ENCODE results near the gene NKX1-1.
"Not testable (repeated sequence)": the region's sequence is repeated elsewhere in the genome, so short reads cannot be mapped to it uniquely, and the experiment has no call there.

The NKX1-1 gene

GRCh38 chr4:1446502-1447386, 40.5 kb upstream of the NKX1-1 start:
- H3K9ac ChIP-seq (ENCODE audit: low read length), result no peak overlapping the region
- H3K9me3 ChIP-seq (ENCODE audit: control insufficient read depth, low read depth, low read length), result no peaks in the 10 kb centered on the region
- no peaks in the 10 kb centered on the region for H3K27me3 ChIP-seq (ENCODE audit: control insufficient read depth, insufficient read depth, low read length)
- H3K4me1 ChIP-seq (ENCODE audit: control insufficient read depth, low read depth, low read length), result no peaks in the 10 kb centered on the region
- H3K36me3 ChIP-seq (ENCODE audit: control insufficient read depth, low read depth, low read length), result no peaks in the 10 kb centered on the region
- H3K27ac ChIP-seq (ENCODE audit: low read length), result no peak overlapping the region
- no peak overlapping the region for H3K4me3 ChIP-seq (ENCODE audit: low read length)

DNA sequence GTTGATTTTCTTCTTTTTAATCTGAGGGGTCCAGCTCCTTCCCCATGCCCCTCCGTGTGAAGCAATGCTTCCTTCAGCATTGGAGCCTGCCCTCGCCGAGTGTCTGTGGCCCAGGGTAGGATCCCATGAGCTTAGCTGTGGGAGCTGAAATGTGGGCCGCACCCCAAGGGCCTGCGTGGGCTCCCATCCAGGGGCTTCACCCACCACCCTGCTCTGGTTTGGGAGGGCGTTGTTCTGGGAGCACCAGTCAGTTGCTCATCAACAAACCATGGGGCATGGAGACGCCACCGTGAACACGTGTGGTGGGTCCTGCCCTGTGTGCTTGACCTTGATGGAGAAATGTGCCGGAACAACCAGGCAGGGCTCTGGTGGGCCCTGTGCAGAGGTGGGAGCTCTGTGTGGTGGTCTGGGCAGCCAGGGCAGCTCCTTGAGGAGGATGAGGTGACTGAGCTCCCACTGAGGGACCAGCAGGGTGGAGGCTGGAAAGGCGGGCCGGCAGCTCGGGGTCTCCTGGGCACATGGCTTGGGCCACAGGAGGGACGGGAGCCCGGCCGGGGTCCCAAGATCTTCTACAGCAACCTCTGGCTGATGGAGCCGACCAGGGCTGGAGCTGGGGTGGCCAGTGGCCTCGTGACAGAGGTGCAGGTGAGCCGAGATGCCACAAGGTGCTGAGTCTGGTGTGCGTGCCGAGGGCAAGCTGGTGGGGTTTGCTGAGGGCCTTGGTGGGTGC, 39.6 kb upstream of the NKX1-1 start:
- no peaks in the 10 kb centered on the region for H3K9me3 ChIP-seq (ENCODE audit: control insufficient read depth, low read depth, low read length)
- no peak overlapping the region for H3K27ac ChIP-seq (ENCODE audit: low read length)
- no peaks in the 10 kb centered on the region for H3K4me1 ChIP-seq (ENCODE audit: control insufficient read depth, low read depth, low read length)
- H3K36me3 ChIP-seq (ENCODE audit: control insufficient read depth, low read depth, low read length), result no peaks in the 10 kb centered on the region
- H3K4me3 ChIP-seq (ENCODE audit: low read length), result no peak overlapping the region
- no peak overlapping the region for H3K9ac ChIP-seq (ENCODE audit: low read length)
- no peaks in the 10 kb centered on the region for H3K27me3 ChIP-seq (ENCODE audit: control insufficient read depth, insufficient read depth, low read length)

GRCh38 chr4:1443688-1444172, 37.5 kb upstream of the NKX1-1 start:
- H3K27me3 ChIP-seq (ENCODE audit: control insufficient read depth, insufficient read depth, low read length); H3K4me3 ChIP-seq (ENCODE audit: low read length); H3K9ac ChIP-seq (ENCODE audit: low read length); H3K4me1 ChIP-seq (ENCODE audit: control insufficient read depth, low read depth, low read length); H3K27ac ChIP-seq (ENCODE audit: low read length); H3K9me3 ChIP-seq (ENCODE audit: control insufficient read depth, low read depth, low read length); H3K36me3 ChIP-seq (ENCODE audit: control insufficient read depth, low read depth, low read length): not testable (repeated sequence)

DNA sequence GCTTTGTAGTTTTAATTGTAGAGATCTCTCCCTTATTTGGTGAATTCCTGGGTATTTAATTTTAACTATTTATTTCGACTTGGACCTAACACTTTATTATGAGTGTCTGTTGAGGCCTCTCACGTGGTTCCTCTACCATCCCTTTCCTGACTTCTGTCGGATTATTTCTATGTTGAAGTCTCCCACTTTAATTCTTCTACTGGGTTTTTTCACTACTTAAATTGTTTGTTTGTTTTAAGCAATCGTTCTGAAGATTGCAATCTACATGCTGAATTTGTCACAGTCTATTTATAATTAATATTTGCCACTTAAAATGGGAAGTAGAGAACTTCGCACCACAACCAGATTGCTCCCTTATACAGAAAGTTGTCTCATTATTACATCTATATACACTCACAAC, 20.8 kb upstream of the NKX1-1 start:
- Histone ChIP-seq H3K27me3 (ENCODE audit: control insufficient read depth, insufficient read depth, low read length) (no peaks in the 10 kb centered on the region), H3K9ac (ENCODE audit: low read length) (no peak overlapping the region), H3K4me1 (ENCODE audit: control insufficient read depth, low read depth, low read length) (no peaks in the 10 kb centered on the region), H3K9me3 (ENCODE audit: control insufficient read depth, low read depth, low read length) (no peaks in the 10 kb centered on the region), H3K36me3 (ENCODE audit: control insufficient read depth, low read depth, low read length) (no peaks in the 10 kb centered on the region), H3K4me3 (ENCODE audit: low read length) (no peak overlapping the region), H3K27ac (ENCODE audit: low read length) (no peak overlapping the region)

- no peaks in the 10 kb centered on the region for H3K9me3 ChIP-seq (ENCODE audit: control insufficient read depth, low read depth, low read length)
- no peak overlapping the region for H3K4me3 ChIP-seq (ENCODE audit: low read length)
- H3K27ac ChIP-seq (ENCODE audit: low read length), result no peak overlapping the region
- H3K4me1 ChIP-seq (ENCODE audit: control insufficient read depth, low read depth, low read length), result no peaks in the 10 kb centered on the region
- no peak overlapping the region for H3K9ac ChIP-seq (ENCODE audit: low read length)
- H3K36me3 ChIP-seq (ENCODE audit: control insufficient read depth, low read depth, low read length), result no peaks in the 10 kb centered on the region
- H3K27me3 ChIP-seq (ENCODE audit: control insufficient read depth, insufficient read depth, low read length), result no peaks in the 10 kb centered on the region
Measured at GRCh38 chr4:1421657-1422056, 15.4 kb upstream of the NKX1-1 start.

- no peak overlapping the region for H3K9ac ChIP-seq (ENCODE audit: low read length)
- H3K4me1 ChIP-seq (ENCODE audit: control insufficient read depth, low read depth, low read length), result no peaks in the 10 kb centered on the region
- H3K27ac ChIP-seq (ENCODE audit: low read length), result no peak overlapping the region
- H3K9me3 ChIP-seq (ENCODE audit: control insufficient read depth, low read depth, low read length), result no peaks in the 10 kb centered on the region
- no peak overlapping the region for H3K4me3 ChIP-seq (ENCODE audit: low read length)
- peaks cover 10% of the 10 kb centered on the region for H3K27me3 ChIP-seq (ENCODE audit: control insufficient read depth, insufficient read depth, low read length)
- no peaks in the 10 kb centered on the region for H3K36me3 ChIP-seq (ENCODE audit: control insufficient read depth, low read depth, low read length)
Measured at GRCh38 chr4:1419708-1420107, 13.5 kb upstream of the NKX1-1 start.

- peaks cover 13% of the 10 kb centered on the region for H3K27me3 ChIP-seq (ENCODE audit: control insufficient read depth, insufficient read depth, low read length)
Measured at GRCh38 chr4:1418494-1419285, 12.4 kb upstream of the NKX1-1 start.

DNA sequence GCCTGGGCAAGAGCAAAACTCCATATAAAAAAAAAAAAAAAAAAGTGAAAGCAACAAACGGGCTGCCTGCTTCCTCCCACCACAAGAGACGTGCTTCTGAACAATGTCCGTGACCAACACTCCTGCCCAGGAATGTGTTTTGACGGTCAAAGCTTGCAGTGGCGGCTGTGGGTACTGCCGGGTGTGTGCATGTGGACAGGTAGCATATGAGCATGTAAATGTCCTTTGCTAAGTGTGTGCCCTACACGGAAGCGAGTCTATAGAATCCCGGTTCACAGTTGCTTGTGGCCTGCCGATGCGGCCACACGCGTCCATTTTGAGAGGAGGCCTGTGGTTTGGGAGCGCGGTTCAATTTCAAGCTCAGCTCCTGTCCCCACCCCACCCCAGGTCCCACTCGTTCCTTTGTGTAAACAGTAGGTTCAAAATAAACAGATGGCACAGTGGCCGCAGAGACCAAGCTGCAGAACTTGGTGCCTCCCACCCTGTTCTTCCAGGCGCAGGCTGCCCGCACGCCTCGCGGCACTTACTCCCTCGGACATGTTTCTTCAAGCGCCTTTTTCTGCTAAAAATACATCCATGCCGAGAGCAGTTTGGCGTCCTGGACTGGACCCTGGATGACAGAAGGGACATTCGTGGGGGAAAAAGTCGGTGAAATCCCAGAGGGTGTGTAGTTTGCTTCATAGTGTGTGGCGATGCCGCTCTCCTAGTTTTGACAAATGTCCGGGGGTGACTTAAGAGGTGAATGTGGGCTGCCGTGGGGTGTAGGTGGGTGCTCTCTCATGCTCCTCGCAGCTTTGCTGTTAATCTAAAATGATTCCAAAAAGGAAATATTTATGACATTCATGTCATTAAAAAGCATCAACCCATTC, 11.5 kb upstream of the NKX1-1 start:
- no peak overlapping the region for H3K4me3 ChIP-seq (ENCODE audit: low read length)
- no peaks in the 10 kb centered on the region for H3K9me3 ChIP-seq (ENCODE audit: control insufficient read depth, low read depth, low read length)
- H3K9ac ChIP-seq (ENCODE audit: low read length), result no peak overlapping the region
- no peaks in the 10 kb centered on the region for H3K4me1 ChIP-seq (ENCODE audit: control insufficient read depth, low read depth, low read length)
- peaks cover 23% of the 10 kb centered on the region for H3K27me3 ChIP-seq (ENCODE audit: control insufficient read depth, insufficient read depth, low read length)
- H3K27ac ChIP-seq (ENCODE audit: low read length), result no peak overlapping the region
- no peaks in the 10 kb centered on the region for H3K36me3 ChIP-seq (ENCODE audit: control insufficient read depth, low read depth, low read length)

More at GRCh38 chr4:1418494-1419285, 12.4 kb upstream of the NKX1-1 start:
- Histone ChIP-seq H3K9ac (ENCODE audit: low read length) (no peak overlapping the region), H3K4me1 (ENCODE audit: control insufficient read depth, low read depth, low read length) (no peaks in the 10 kb centered on the region), H3K4me3 (ENCODE audit: low read length) (no peak overlapping the region), H3K36me3 (ENCODE audit: control insufficient read depth, low read depth, low read length) (no peaks in the 10 kb centered on the region), H3K9me3 (ENCODE audit: control insufficient read depth, low read depth, low read length) (no peaks in the 10 kb centered on the region), H3K27ac (ENCODE audit: low read length) (no peak overlapping the region)

DNA sequence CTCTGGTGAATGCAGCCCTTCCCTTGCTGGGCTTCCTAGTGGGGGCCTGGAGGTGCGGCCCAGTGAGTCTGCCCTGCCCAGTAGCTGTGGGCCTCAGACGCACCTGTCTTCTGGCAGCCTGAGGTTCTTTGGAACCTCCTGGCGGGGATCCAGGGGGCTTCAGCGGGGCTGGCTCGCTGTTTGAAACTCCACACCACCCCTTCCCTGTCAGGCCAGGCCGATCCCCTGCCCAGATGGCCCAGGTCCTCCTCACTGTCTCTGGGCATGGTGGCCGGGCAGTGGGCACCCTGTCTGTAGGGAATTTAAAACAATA, 10.7 kb upstream of the NKX1-1 start:
- Histone ChIP-seq H3K9me3 (ENCODE audit: control insufficient read depth, low read depth, low read length) (no peaks in the 10 kb centered on the region), H3K4me3 (ENCODE audit: low read length) (no peak overlapping the region), H3K4me1 (ENCODE audit: control insufficient read depth, low read depth, low read length) (no peaks in the 10 kb centered on the region), H3K36me3 (ENCODE audit: control insufficient read depth, low read depth, low read length) (no peaks in the 10 kb centered on the region), H3K27ac (ENCODE audit: low read length) (no peak overlapping the region), H3K27me3 (ENCODE audit: control insufficient read depth, insufficient read depth, low read length) (peaks cover 31% of the 10 kb centered on the region), H3K9ac (ENCODE audit: low read length) (no peak overlapping the region)

DNA sequence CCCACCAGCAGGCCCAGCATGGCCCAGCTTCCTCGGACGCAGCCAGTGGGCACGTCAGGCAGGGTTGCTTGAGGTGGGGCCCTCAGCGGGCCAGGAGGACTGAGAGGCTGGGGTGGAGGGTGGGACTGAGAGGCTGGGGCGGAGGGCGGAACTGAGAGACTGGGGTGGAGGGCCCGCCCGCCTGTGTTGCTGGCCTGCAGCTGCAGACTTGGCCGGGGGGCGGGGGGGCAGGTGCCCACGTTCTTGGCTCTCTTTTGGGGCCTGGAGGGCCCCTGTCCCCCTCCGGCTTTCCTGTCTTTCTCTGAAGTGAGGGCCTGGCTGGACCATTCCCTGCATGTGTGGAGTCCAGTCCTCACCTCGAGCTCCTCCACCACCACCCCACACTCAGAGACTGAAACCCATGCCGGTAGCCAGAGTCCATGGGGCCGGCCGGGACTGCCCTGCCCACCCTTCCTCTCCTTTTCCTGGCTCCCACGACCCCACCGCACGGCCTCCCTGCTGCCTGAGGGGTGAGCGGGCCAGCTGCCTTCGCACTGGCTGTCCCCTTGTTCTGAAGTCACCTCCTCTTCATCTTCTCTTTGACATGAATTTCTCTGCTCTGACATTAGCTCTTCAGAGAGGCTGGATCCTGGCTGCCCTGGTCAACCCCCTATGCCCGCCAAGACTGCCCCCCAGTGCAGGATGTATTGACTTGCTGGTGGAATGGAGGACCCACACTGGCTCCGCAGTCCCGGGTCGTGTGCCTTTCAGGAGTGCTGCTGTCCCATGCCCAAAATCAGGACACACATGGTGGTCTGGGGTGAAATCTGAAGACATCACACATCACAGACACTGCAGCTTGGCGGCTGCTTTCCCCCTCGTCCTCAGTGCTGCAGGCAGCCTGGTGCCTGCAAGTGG, 10.1 kb upstream of the NKX1-1 start:
- no peak overlapping the region for H3K27ac ChIP-seq (ENCODE audit: low read length)
- no peaks in the 10 kb centered on the region for H3K36me3 ChIP-seq (ENCODE audit: control insufficient read depth, low read depth, low read length)
- H3K9ac ChIP-seq (ENCODE audit: low read length), result no peak overlapping the region
- no peaks in the 10 kb centered on the region for H3K4me1 ChIP-seq (ENCODE audit: control insufficient read depth, low read depth, low read length)
- H3K27me3 ChIP-seq (ENCODE audit: control insufficient read depth, insufficient read depth, low read length), result peaks cover 37% of the 10 kb centered on the region
- no peak overlapping the region for H3K4me3 ChIP-seq (ENCODE audit: low read length)
- no peaks in the 10 kb centered on the region for H3K9me3 ChIP-seq (ENCODE audit: control insufficient read depth, low read depth, low read length)
